Mucosa of stomach (tissue), 1 donor: Measurements from ENCODE around the gene SLC17A5.
"Not testable (repeated sequence)": the region's sequence is repeated elsewhere in the genome, so short reads cannot be mapped to it uniquely, and the experiment has no call there.

Experiments used
- H3K27me3 ChIP-seq: one replicate; pipeline ENCODE4 v1.7.0; 2013; ENCODE audit warnings: mild to moderate bottlenecking, low read length; ENCODE audit not compliant: control insufficient read depth, insufficient read depth
- H3K36me3 ChIP-seq: one replicate; pipeline ENCODE4 v1.7.0; 2013; ENCODE audit warnings: low read length; ENCODE audit not compliant: control insufficient read depth, insufficient read depth
- H3K4me1 ChIP-seq: one replicate; pipeline ENCODE4 v1.7.0; 2013; ENCODE audit warnings: mild to moderate bottlenecking, low read length; ENCODE audit not compliant: control insufficient read depth, insufficient read depth
- H3K4me3 ChIP-seq: one replicate; pipeline ENCODE4 v1.7.0; 2013; ENCODE audit warnings: low read length
- H3K9ac ChIP-seq: one replicate; pipeline ENCODE4 v1.7.0; 2013; ENCODE audit warnings: mild to moderate bottlenecking, low read length, moderate library complexity
- H3K9me3 ChIP-seq: one replicate; pipeline ENCODE4 v1.7.0; 2013; ENCODE audit warnings: mild to moderate bottlenecking, low read length, moderate library complexity; ENCODE audit not compliant: control insufficient read depth
- donor health status: Pancreatic carcinoma.

The SLC17A5 gene

DNA sequence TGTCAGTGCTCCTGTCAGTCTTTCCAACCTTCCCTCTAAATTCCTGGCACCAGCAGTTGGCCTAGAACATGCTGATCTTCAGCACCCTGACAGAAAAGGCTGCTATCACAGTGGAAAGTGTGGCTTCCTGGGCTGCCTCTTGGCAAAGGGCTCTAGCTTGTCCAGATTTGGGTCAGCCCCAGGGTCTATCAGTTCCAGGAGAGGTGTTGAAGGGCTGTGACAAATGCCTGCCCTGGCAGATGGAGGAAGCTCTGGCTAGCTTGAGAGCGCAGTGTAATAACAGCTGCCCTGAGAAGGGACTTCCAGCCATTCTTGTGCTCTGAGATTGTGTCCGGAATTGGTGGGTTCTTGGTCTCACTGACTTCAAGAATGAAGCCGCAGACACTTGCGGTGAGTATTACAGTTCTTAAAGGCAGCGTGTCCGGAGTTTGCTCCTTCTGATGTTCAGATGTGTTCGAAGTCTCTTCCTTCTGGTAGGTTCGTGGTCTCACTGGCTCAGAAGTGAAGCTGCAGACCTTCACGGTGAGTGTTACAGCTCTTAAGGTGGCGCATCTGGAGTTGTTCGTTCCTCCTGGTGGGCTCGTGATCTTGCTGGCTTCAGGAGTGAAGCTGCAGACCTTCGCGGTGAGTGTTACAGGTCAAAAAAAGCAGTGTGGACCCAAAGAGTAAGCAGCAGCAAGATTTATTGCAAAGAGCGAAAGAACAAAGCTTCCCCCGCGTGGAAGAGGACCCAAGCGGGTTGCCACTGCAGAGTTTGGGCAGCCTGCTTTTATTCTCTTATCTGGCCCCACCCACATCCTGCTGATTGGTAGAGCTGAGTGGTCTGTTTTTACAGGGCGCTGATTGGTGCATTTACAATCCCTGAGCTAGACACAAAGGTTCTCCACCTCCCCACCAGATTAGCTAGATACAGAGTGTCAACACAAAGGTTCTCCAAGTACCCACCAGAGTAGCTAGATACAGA lies 82.3 kb downstream of the SLC17A5 start:
- not testable (repeated sequence) for H3K4me3 ChIP-seq, H3K9me3 ChIP-seq, H3K36me3 ChIP-seq, H3K27me3 ChIP-seq, H3K9ac ChIP-seq
- H3K4me1 ChIP-seq = peaks cover 13% of the 10 kb centered on the region

DNA sequence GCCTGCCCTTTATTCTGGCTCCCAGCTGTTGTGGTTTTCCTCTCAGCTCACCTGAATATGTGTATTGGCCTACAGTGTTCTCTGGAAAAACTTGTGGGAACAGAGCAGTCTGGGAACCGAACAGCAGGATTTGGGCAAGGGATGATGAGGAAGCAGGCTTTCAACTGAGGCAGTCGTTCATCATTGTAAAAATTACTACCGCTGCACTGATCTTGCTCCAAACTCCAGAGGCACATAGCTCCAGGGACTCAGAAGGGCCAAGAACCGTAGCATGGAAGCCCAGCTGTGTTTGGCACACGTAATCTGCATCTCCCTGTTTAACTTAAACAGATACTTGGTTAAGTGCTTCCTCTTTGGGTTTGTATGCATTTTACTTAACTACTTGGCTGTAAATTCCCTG lies 84.7 kb downstream of the SLC17A5 start:
- Histone ChIP-seq H3K4me3 (no peak overlapping the region), H3K4me1 (peaks cover 19% of the 10 kb centered on the region), H3K27me3 (no peaks in the 10 kb centered on the region), H3K36me3 (no peaks in the 10 kb centered on the region), H3K9me3 (no peaks in the 10 kb centered on the region), H3K9ac (no peak overlapping the region)

DNA sequence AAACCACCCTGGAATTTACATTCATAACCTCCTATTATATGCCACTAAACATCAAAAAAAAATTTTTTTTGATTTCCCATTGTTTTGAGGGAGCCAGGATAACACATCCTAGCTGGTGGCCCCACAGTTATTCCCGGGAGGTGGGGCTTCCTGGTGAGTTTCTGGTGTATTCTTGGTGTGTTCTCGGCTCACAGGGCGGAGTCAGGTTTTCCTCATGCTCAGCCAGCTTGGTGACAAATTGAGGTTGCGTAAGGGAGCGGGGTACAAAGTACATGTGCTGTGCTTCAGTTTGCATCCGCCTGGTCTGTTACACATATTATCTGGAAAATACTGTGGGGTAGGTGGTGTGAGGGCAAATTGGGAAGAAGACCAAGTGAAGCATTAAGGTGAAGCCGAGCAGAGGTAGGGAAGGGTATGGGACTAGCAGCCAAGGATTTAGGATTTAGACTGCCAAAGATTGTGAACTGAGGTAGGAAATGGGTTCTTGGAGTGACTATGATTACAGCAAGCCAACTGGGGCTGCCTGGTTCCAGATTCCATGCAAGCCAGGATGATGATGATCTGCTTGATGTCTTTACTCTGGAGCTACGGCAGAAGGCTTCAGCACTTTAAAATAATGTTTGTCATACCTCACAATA lies 86.7 kb downstream of the SLC17A5 start:
- Histone ChIP-seq H3K4me1 (peaks cover 19% of the 10 kb centered on the region), H3K9me3 (no peaks in the 10 kb centered on the region), H3K27me3 (no peaks in the 10 kb centered on the region), H3K9ac (peak overlapping the region; percentile 52), H3K36me3 (no peaks in the 10 kb centered on the region), H3K4me3 (no peak overlapping the region)

DNA sequence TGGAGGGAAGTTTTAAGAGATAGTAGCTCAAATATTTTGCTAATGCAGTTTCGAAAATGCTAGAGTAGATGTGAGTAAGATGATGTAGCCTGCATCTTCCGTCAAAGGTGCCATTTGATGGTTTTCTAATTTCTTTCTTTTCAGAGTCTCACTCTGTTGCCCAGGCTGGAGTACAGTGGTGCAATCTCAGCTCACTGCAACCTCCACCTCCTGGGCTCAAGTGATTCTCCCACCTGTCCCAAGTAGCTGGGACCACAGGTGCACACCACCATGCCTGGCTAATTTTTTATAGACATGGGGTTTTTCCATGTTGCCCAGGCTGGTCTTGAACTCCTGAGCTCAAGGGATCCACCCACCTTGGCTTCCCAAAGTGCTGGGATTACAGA lies 87.3 kb downstream of the SLC17A5 start:
- not testable (repeated sequence) for H3K9me3 ChIP-seq, H3K4me3 ChIP-seq, H3K36me3 ChIP-seq, H3K27me3 ChIP-seq
- peak overlapping the region; percentile 52 for H3K9ac ChIP-seq
- peaks cover 19% of the 10 kb centered on the region for H3K4me1 ChIP-seq

DNA sequence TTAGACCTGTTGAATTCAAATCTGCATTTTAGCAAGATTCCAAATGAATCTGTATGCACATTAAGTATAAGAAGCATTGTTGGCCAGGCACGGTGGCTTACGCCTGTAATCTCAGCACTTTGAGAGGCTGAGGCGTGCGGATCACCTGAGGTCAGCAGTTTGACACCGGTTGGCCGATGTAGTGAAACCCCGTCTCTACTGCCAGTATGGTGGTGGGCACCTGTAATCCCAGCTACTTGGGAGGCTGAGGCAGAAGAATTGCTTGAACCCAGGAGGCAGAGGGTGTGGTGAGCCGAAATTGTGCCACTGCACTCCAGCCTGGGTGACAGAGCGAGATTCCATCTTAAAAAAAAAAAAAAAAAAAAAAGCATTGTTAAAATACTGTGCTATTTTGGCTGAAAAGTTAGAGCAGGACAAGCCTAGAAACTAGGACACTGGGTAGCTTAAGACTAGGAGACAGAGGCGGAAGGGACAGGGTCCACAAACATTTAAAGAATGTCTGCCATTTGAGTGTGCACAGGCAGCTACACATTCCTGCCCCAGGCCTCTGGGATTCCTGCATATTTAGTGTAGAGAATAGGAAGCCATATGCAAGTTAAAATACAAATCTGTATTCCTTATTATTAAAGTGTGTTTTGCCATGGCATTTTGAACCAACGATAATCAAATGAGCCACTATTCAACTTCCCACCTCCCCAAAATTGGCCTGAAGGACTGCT lies 87.9 kb downstream of the SLC17A5 start:
- no peaks in the 10 kb centered on the region for H3K27me3 ChIP-seq
- no peak overlapping the region for H3K9ac ChIP-seq
- no peak overlapping the region for H3K4me3 ChIP-seq
- H3K9me3 ChIP-seq = no peaks in the 10 kb centered on the region
- peaks cover 19% of the 10 kb centered on the region for H3K4me1 ChIP-seq
- no peaks in the 10 kb centered on the region for H3K36me3 ChIP-seq

DNA sequence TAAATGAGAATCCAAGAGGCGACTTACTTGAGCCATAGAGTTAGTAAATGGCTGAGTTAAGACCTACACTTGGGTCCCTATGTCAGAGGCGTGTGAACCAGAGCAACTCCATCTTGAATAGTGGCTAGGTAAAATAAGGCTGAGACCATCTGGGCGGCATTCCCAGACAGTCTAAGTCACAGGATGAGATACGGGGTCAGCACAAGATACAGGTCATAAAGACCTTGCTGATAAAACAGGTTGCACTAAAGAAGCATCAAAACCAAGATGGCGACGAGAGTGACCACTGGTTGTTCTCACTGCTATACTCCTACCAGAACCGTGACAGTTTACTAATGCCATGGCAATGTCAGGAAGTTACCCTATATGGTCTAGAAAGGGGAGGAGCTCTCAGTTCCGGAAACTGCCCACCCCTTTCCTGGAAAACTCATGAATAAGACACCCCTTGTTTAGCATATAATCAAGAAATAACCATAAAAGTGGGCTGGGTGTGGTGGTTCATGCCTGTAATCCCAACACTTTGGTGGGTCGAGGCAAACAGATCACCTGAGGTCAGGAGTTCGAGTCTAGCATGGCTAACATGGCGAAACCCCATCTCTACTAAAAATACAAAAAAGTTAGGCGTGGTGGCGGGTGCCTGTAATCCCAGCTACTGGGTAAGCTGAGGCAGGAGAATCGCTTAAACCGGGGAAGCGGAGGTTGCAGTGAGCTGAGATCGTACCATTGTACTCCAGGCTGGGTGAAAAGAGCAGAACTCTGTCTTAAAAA lies 89.0 kb downstream of the SLC17A5 start:
- peaks cover 19% of the 10 kb centered on the region for H3K4me1 ChIP-seq
- no peak overlapping the region for H3K9ac ChIP-seq
- H3K9me3 ChIP-seq = no peaks in the 10 kb centered on the region
- no peaks in the 10 kb centered on the region for H3K27me3 ChIP-seq
- no peak overlapping the region for H3K4me3 ChIP-seq
- H3K36me3 ChIP-seq = no peaks in the 10 kb centered on the region

DNA sequence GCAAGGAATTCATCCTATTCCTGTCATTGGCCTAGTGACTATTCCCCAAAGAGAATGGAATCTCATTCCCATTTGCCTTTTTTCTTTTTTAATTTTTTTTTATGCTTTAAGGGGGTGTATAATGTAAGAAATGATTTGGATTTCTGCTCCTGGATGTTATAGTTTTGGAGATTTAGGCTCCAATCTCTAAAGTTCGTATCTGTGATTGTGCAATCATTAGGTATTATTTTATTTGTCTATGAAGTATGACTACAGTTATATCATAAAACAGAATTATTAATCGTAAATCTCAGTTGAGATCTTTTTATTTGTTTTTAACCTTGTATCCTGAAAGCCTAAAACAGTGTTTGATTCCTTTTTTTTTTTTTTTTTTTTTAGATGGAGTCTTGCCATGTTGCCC lies 91.2 kb downstream of the SLC17A5 start:
- Histone ChIP-seq H3K36me3 (no peaks in the 10 kb centered on the region), H3K9me3 (no peaks in the 10 kb centered on the region), H3K27me3 (no peaks in the 10 kb centered on the region), H3K9ac (no peak overlapping the region), H3K4me1 (peaks cover 16% of the 10 kb centered on the region), H3K4me3 (no peak overlapping the region)

DNA sequence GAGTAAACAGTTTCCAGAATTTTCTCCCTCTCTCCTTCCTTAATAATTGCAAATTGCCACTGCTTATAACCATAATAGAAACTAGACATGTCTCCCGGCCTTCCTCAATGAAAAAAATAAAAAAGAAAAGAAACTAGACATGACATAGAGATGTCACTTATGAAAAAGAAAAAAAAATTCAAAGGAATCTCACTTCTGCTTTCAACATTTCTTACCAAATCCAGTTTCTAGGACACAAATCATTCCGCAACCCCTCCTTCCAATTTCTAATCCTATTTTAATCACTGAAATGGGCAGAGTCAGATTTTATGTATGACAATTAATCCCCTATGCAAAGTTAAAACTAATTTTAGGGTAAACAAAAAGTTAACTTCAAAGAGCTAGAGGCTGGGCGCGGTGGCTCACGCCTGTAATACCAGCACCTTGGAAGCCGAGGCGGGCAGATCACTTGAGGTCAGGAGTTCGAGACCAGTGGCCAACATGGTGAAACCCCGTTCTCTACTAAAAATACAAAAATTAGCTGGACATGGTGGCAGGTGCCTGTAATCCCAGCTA lies 92.9 kb downstream of the SLC17A5 start:
- H3K4me1 ChIP-seq = no peaks in the 10 kb centered on the region
- H3K9ac ChIP-seq = no peak overlapping the region
- H3K4me3 ChIP-seq = no peak overlapping the region
- no peaks in the 10 kb centered on the region for H3K9me3 ChIP-seq
- no peaks in the 10 kb centered on the region for H3K36me3 ChIP-seq
- no peaks in the 10 kb centered on the region for H3K27me3 ChIP-seq

DNA sequence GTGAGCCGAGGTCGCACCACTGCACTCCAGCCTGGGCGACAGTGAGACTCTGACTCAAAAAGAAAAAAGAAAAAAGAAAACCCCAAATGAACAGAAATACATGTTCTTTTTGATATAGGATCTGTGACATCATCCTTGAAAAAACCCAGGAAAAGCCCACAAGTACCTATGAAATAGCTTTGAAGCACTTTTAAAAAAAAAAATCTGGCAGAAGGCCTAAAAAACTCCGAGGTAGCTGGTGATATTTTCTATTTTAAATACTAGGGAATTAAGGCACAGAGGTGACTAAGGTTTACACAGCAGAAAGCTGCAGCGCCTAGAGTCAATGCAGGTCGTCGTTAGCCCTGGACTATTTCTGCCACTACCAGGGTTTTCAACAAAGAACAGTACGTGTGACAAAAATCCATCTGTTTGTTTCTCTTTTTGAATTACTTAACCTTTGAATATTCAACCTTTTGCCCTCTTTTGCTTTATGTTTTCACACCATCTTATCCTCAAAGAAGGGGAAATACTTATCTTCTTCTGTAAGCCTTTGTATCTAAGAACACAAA lies 93.5 kb downstream of the SLC17A5 start:
- Histone ChIP-seq H3K9ac (no peak overlapping the region), H3K27me3 (no peaks in the 10 kb centered on the region), H3K4me3 (no peak overlapping the region), H3K9me3 (no peaks in the 10 kb centered on the region), H3K36me3 (no peaks in the 10 kb centered on the region), H3K4me1 (no peaks in the 10 kb centered on the region)

DNA sequence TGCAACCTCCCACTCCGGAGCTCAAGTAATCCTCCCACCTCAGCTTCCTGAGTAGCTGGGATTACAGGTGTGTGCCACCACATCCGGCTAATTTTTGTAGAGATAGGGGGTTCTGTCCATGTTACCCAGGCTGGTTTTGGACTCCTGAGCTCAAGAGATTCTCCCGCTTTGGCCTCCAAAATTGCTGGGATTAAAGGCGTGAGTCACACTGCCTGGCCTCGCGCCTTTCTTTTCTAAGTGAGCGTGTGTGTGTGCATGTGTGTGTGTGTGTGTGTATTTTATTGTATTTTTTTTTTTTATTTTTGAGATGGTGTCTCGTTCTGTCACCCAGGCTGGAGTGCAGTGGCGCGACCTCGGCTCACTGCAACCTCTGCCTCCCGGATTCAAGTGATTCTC lies 94.4 kb downstream of the SLC17A5 start:
- not testable (repeated sequence) for H3K4me1 ChIP-seq, H3K9me3 ChIP-seq, H3K36me3 ChIP-seq, H3K27me3 ChIP-seq, H3K4me3 ChIP-seq, H3K9ac ChIP-seq

DNA sequence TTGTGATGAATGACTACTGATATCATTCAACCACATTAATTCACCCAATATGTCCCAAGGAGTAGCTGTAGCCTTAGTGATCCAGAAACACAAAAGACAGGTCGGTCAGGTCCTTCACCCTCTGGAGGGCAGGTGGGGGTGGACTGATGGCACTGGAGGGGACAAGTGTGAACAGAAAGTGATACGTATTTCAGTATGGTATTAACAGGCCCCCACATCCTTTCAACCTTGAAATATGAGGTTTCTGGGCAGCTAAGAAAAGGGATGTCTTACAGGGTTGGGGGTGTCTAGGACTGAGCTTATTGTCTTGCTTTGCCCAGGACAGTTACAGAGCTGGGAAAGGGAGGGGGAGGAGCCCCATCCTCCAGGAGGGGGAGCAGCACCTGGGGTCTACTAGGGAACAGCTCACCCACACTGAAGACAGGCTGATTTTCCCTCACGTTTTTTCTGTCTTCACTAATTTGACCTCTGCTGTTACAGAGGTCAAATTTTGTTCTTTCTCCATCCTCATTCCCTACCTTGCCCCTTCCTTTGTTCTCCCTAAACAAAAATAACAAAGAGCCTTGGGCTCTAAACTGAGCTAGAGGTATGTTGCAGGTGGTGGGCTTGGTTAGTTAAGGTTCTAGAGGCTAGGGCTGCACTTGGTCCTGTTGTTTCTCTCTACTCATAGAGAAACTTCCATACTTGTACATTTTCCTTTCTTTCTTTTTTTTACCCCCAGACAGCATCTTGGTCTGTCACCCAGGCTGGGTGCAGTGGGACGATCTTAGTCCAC lies 95.0 kb downstream of the SLC17A5 start:
- Histone ChIP-seq H3K4me1 (no peaks in the 10 kb centered on the region), H3K9ac (no peak overlapping the region), H3K36me3 (no peaks in the 10 kb centered on the region), H3K27me3 (no peaks in the 10 kb centered on the region), H3K4me3 (no peak overlapping the region), H3K9me3 (no peaks in the 10 kb centered on the region)
